Renal cortex interstitium (tissue), 11 donors: ENCODE results near the gene ACOX1. TPM values are rescaled to one million over a fixed set of nuclear protein-coding genes. Genes with fewer than 3 reads are reported as not detected.

ENCODE experiments used
- DNase-seq, 11 donors: peaks; one replicate each; pipeline ENCODE4 v3.0.0-alpha.2; 2013; ENCODE audit warnings: low read depth in 9 of 11, low spot score in 4 of 11; ENCODE audit errors: extremely low read depth in 1 of 11
- polyA plus RNA-seq, 3 donors: library from polyadenylated mRNA; unstranded; fragments of 120-200 nt; gene quantifications; one replicate each; pipeline ENCODE4 v1.2.1, GENCODE V29; 2013; ENCODE audit not compliant: insufficient read length in 3 of 3

ACOX1 gene
- polyA plus RNA-seq, 3 donors: 31.0 to 37.8 (median 32.4) TPM

- DNase-seq: no peak
Measured at GRCh38 chr17:75959051-75959838, 19.7 kb downstream of the ACOX1 start.

- peak in 1 of 11 donors; percentile 15 for DNase-seq
Measured at GRCh38 chr17:75950855-75951554, 28.0 kb downstream of the ACOX1 start.

GRCh38 chr17:75950421-75950820 lies 28.5 kb downstream of the ACOX1 start:
- no peak for DNase-seq

- no peak for DNase-seq
Measured at GRCh38 chr17:75945211-75945610, 33.8 kb downstream of the ACOX1 start.

GRCh38 chr17:75943491-75943890 lies 35.5 kb downstream of the ACOX1 start:
- DNase-seq: no peak

GRCh38 chr17:75942473-75942872 lies 36.5 kb downstream of the ACOX1 start:
- DNase-seq: no peak

GRCh38 chr17:75941442-75941819 lies 37.5 kb downstream of the ACOX1 start:
- no peak for DNase-seq

GRCh38 chr17:75940727-75941441 lies 38.1 kb downstream of the ACOX1 start, which contains the start of gene FBF1:
Gene FBF1 (minus strand): TSS chr17:75941042. CDS start chr17:75938149, 2,893 bp downstream.
- DNase-seq: peak; percentile 71 to 93 (median 88)

GRCh38 chr17:75937652-75938051 lies 41.3 kb downstream of the ACOX1 start:
- no peak for DNase-seq

GRCh38 chr17:75933808-75934207 lies 45.2 kb downstream of the ACOX1 start:
- DNase-seq: no peak

- no peak for DNase-seq
Measured at GRCh38 chr17:75932852-75933251, 46.1 kb downstream of the ACOX1 start.

GRCh38 chr17:75931062-75931461 lies 47.9 kb downstream of the ACOX1 start:
- DNase-seq: no peak

- DNase-seq: no peak
Measured at GRCh38 chr17:75927286-75927922, 51.6 kb downstream of the ACOX1 start.

GRCh38 chr17:75926456-75926855 lies 52.5 kb downstream of the ACOX1 start:
- no peak for DNase-seq

- no peak for DNase-seq
Measured at GRCh38 chr17:75925912-75926311, 53.1 kb downstream of the ACOX1 start.

- no peak for DNase-seq
Measured at GRCh38 chr17:75925103-75925502, 53.9 kb downstream of the ACOX1 start.

- DNase-seq: no peak
Measured at GRCh38 chr17:75922963-75923874, 55.7 kb downstream of the ACOX1 start.

GRCh38 chr17:75922173-75922961 lies 56.6 kb downstream of the ACOX1 start:
- DNase-seq: no peak
